DOHH2 (cell line): ENCODE measurements around the gene CALHM6.

Experiments
- EZH2phosphoT487 ChIP-seq: fragments of 200-600 bp; sonication (generic); IDR thresholded peaks from 2 replicates; pipeline ENCODE4 v1.6.1; 2017; ENCODE audit warnings: borderline replicate concordance, mild to moderate bottlenecking, antibody characterized with exemption, low read length, moderate library complexity, mixed read lengths
- TF ChIP-seq, protein P1 (sequence below): fragments of 200-600 bp; sonication (generic); IDR thresholded peaks from one replicate; pipeline ENCODE4 v1.5.1; 2014; ENCODE audit warnings: antibody characterized with exemption, mild to moderate bottlenecking, low read depth, low read length; ENCODE audit not compliant: poor library complexity, severe bottlenecking

DNA sequence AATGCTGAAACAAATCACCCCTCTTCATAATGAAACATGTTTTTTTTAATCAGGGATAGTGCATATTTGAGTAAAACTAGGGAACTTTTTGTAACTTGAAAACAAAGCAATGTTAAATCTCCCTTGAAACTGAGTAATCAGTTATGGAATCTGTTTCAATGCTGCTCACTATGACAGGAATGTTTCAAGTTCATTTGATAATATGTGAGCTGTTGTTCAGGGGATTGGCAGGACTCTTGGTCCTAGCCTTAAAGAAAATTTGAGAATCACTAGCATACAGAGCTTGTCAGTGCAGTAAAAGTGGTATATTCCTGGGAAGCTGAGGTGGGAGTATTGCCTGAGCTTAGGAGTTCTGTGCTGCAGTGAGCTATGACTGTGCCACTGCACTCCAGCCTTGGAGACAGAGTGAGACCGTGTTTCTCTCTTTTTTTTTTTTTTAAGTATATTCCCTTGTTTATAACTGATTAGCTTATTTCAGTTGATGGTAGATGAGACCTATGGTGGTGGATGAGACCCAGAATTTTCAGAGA is 21.6 kb upstream of the CALHM6 start:
- TF ChIP-seq, protein P1, sequence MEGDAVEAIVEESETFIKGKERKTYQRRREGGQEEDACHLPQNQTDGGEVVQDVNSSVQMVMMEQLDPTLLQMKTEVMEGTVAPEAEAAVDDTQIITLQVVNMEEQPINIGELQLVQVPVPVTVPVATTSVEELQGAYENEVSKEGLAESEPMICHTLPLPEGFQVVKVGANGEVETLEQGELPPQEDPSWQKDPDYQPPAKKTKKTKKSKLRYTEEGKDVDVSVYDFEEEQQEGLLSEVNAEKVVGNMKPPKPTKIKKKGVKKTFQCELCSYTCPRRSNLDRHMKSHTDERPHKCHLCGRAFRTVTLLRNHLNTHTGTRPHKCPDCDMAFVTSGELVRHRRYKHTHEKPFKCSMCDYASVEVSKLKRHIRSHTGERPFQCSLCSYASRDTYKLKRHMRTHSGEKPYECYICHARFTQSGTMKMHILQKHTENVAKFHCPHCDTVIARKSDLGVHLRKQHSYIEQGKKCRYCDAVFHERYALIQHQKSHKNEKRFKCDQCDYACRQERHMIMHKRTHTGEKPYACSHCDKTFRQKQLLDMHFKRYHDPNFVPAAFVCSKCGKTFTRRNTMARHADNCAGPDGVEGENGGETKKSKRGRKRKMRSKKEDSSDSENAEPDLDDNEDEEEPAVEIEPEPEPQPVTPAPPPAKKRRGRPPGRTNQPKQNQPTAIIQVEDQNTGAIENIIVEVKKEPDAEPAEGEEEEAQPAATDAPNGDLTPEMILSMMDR, result no peak
- TF ChIP-seq EZH2phosphoT487, result no peak
